OCI-LY7 (cell line): ENCODE data around the gene ZC3H11A.

Source experiments
- CTCF ChIP-seq: fragments of 200-600 bp; sonication (generic); conservative IDR thresholded peaks from 2 replicates; pipeline ENCODE4 v1.5.1; 2014; ENCODE audit warnings: mild to moderate bottlenecking, antibody characterized with exemption, low read length, moderate library complexity, mixed read lengths
- EZH2phosphoT487 ChIP-seq: fragments of 200-600 bp; sonication (generic); IDR thresholded peaks from 2 replicates; pipeline ENCODE4 v1.6.1; 2018; ENCODE audit warnings: low read depth, borderline replicate concordance, mild to moderate bottlenecking, mixed run types, antibody characterized with exemption, low read length, moderate library complexity, mixed read lengths

- TF ChIP-seq CTCF (no peak), EZH2phosphoT487 (no peak)
Measured at GRCh38 chr1:203763505-203763904, 31.9 kb upstream of the ZC3H11A start.
